Measurements from ENCODE around the gene C16orf96.

Gene C16orf96

DNA sequence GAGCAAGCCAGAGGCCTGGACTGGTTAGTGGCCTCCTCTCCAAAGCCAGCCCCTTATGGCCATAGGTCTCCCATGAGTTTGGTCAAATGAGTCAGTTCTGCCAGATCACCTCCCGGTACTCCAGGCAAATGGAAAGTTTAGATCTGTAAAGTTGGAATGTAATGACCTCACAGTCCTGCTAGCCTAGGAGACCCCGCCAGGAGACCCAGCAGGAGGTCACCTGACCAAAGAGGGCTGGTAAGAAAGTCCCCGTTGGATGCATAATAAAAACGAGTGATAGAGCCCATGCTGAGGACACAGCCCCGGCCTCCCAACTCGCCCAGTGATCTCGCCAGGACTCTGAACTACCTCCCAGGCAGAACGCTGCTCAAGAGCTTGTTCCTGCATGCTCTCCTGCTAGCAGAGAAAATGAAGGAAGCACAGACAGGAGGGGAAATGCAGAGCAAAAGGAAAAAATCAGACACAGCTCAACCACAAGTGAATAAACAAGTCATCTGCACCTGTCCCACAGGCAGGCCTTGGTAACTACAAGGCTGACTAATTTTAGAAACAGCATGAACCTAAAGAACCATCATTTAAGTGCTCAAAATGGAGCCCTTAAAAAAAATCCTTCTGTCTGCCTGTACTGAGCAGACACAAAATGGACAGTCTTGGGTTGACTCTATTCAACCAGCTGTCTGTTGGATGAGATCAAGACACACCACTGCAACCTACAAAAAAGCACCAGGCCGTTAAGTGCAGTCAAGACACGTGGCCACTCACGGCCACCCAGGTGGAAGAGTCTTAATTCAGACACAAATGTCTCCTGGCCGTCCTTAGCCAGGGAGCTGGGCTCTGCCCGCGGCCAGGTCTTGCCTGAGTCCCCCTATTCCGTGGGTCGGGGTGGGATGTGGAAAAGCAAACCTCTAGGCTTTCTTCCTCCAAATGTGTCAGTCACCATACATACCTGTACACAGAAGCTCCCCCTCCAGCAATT is 26.8 kb upstream of the C16orf96 start:
- no peaks in the 10 kb centered on the region for H3K27me3 ChIP-seq (ENCODE audit: control insufficient read depth, insufficient read depth, low read length)
- H3K4me3 ChIP-seq (ENCODE audit: low read length) = no peak overlapping the region
- no peaks in the 10 kb centered on the region for H3K9me3 ChIP-seq (ENCODE audit: control insufficient read depth, low read length)
- H3K36me3 ChIP-seq (ENCODE audit: control insufficient read depth, insufficient read depth, low read length) = no peaks in the 10 kb centered on the region
- H3K9ac ChIP-seq (ENCODE audit: low read length) = no peak overlapping the region
- peaks cover 5% of the 10 kb centered on the region for H3K4me1 ChIP-seq (ENCODE audit: control insufficient read depth, insufficient read depth, low read length)

- no peak overlapping the region for H3K4me3 ChIP-seq (ENCODE audit: low read length)
- H3K36me3 ChIP-seq (ENCODE audit: control insufficient read depth, insufficient read depth, low read length) = no peaks in the 10 kb centered on the region
- no peak overlapping the region for H3K9ac ChIP-seq (ENCODE audit: low read length)
- H3K4me1 ChIP-seq (ENCODE audit: control insufficient read depth, insufficient read depth, low read length) = no peaks in the 10 kb centered on the region
- H3K27me3 ChIP-seq (ENCODE audit: control insufficient read depth, insufficient read depth, low read length) = no peaks in the 10 kb centered on the region
- H3K9me3 ChIP-seq (ENCODE audit: control insufficient read depth, low read length) = no peaks in the 10 kb centered on the region
Measured at GRCh38 chr16:4531811-4532210, 24.3 kb upstream of the C16orf96 start.

- H3K9me3 ChIP-seq (ENCODE audit: control insufficient read depth, low read length) = no peaks in the 10 kb centered on the region
- peaks cover 1% of the 10 kb centered on the region for H3K27me3 ChIP-seq (ENCODE audit: control insufficient read depth, insufficient read depth, low read length)
- H3K9ac ChIP-seq (ENCODE audit: low read length) = no peak overlapping the region
- H3K4me1 ChIP-seq (ENCODE audit: control insufficient read depth, insufficient read depth, low read length) = peaks cover 1% of the 10 kb centered on the region
- no peaks in the 10 kb centered on the region for H3K36me3 ChIP-seq (ENCODE audit: control insufficient read depth, insufficient read depth, low read length)
- no peak overlapping the region for H3K4me3 ChIP-seq (ENCODE audit: low read length)
Measured at GRCh38 chr16:4532238-4532637, 23.9 kb upstream of the C16orf96 start.

DNA sequence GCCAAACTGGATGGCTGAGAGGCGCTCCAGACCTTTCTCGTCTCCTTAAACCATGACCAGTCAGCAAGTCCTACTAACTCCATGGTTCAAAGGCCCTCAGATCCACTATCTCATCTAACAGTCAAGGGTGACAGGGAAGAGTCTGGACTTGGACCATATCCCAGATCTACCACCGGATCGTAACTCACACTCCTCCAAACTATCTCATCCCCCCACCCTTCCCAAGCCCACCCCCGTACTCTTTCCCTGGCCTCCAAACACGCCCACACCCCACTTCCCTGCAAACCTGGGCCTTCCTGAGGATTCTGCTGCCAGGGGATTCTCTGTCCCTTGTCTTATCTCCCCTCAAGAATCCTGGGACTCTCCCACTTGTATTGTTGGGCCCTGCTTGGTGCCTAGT is 22.6 kb upstream of the C16orf96 start:
- no peaks in the 10 kb centered on the region for H3K36me3 ChIP-seq (ENCODE audit: control insufficient read depth, insufficient read depth, low read length)
- H3K9ac ChIP-seq (ENCODE audit: low read length) = no peak overlapping the region
- H3K4me3 ChIP-seq (ENCODE audit: low read length) = no peak overlapping the region
- H3K9me3 ChIP-seq (ENCODE audit: control insufficient read depth, low read length) = no peaks in the 10 kb centered on the region
- peaks cover 7% of the 10 kb centered on the region for H3K4me1 ChIP-seq (ENCODE audit: control insufficient read depth, insufficient read depth, low read length)
- H3K27me3 ChIP-seq (ENCODE audit: control insufficient read depth, insufficient read depth, low read length) = peaks cover 9% of the 10 kb centered on the region

DNA sequence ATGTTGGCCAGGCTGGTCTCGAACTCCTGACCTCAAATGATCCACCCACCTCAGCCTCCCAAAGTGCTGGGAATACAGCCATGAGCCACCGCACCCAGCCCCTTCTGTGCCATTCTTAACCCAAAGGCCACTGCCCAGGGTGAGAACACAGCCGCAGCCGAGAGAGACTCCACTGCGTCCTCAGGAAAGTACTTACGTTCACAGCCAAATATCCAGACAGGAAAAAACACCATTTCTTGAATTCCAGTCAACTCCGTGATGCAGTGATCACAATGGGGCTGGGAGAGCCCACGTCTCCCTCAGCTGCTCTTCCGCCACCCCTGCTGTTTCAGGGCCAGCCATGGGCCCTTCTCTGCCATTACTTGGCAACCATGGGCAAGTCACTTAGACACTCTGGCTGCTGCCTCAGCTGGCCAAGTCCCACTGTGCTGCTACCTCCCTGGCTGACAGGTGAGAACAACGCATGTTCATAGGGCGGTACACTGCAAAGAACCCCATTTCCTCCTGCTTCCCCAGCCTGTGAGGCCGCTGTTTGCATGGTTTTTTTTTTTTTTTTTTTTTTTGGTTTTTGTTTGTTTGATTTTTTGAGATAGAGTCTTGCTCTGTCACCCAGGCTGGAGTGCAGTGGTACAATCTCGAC is 21.9 kb upstream of the C16orf96 start:
- Histone ChIP-seq H3K9ac (ENCODE audit: low read length) (no peak overlapping the region), H3K9me3 (ENCODE audit: control insufficient read depth, low read length) (no peaks in the 10 kb centered on the region), H3K36me3 (ENCODE audit: control insufficient read depth, insufficient read depth, low read length) (no peaks in the 10 kb centered on the region), H3K27me3 (ENCODE audit: control insufficient read depth, insufficient read depth, low read length) (peaks cover 9% of the 10 kb centered on the region), H3K4me3 (ENCODE audit: low read length) (no peak overlapping the region), H3K4me1 (ENCODE audit: control insufficient read depth, insufficient read depth, low read length) (peaks cover 7% of the 10 kb centered on the region)

GRCh38 chr16:4535627-4536108 is 20.5 kb upstream of the C16orf96 start:
- no peak overlapping the region for H3K9ac ChIP-seq (ENCODE audit: low read length)
- peaks cover 9% of the 10 kb centered on the region for H3K27me3 ChIP-seq (ENCODE audit: control insufficient read depth, insufficient read depth, low read length)
- H3K9me3 ChIP-seq (ENCODE audit: control insufficient read depth, low read length) = no peaks in the 10 kb centered on the region
- H3K4me1 ChIP-seq (ENCODE audit: control insufficient read depth, insufficient read depth, low read length) = peaks cover 7% of the 10 kb centered on the region
- H3K36me3 ChIP-seq (ENCODE audit: control insufficient read depth, insufficient read depth, low read length) = no peaks in the 10 kb centered on the region
- no peak overlapping the region for H3K4me3 ChIP-seq (ENCODE audit: low read length)

DNA sequence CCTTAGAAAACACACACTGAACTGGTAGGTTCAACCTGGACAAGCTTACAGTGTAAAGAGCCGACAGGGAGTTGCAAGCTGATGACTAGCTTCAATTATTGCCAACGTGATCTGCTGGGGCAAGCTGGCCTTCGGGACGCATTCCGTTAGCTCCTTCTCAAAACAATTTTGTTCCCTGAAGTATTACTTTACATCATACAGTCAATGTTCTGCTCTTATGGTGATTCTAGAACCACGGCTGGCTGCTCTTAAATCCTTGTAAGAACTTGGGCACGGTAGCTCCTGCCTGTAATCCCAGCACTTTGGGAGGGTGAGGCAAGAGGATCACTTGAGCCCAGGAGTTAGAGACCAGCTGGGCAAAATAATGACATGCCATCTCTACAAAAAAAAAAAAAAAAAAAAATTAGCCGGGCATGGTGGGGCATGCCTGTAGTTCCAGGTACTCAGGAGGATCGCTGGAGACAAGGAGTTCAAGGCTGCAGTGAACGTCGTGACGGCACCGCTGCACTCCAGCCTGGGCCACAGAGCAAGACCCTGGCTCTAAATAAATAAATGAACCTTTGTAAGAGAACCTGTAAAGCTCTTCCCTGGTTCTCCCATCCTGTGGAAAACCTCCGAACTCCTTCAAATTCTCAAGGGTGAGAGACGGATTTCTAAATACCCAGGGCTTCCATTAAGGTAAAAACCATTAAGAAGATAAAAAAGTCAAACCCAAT is 19.6 kb upstream of the C16orf96 start:
- no peaks in the 10 kb centered on the region for H3K36me3 ChIP-seq (ENCODE audit: control insufficient read depth, insufficient read depth, low read length)
- no peak overlapping the region for H3K4me3 ChIP-seq (ENCODE audit: low read length)
- H3K9me3 ChIP-seq (ENCODE audit: control insufficient read depth, low read length) = no peaks in the 10 kb centered on the region
- H3K4me1 ChIP-seq (ENCODE audit: control insufficient read depth, insufficient read depth, low read length) = peaks cover 7% of the 10 kb centered on the region
- no peak overlapping the region for H3K9ac ChIP-seq (ENCODE audit: low read length)
- peaks cover 9% of the 10 kb centered on the region for H3K27me3 ChIP-seq (ENCODE audit: control insufficient read depth, insufficient read depth, low read length)

GRCh38 chr16:4537376-4538343 is 18.5 kb upstream of the C16orf96 start:
- Histone ChIP-seq H3K4me3 (ENCODE audit: low read length) (peak overlapping the region; percentile 37), H3K9me3 (ENCODE audit: control insufficient read depth, low read length) (no peaks in the 10 kb centered on the region), H3K4me1 (ENCODE audit: control insufficient read depth, insufficient read depth, low read length) (peaks cover 7% of the 10 kb centered on the region), H3K9ac (ENCODE audit: low read length) (peak overlapping the region; percentile 66), H3K36me3 (ENCODE audit: control insufficient read depth, insufficient read depth, low read length) (no peaks in the 10 kb centered on the region), H3K27me3 (ENCODE audit: control insufficient read depth, insufficient read depth, low read length) (peaks cover 9% of the 10 kb centered on the region)

GRCh38 chr16:4538350-4539235 is 17.5 kb upstream of the C16orf96 start, which contains the start of gene CDIP1:
Gene CDIP1, minus strand, starts transcription at chr16:4538773. Its CDS starts 24,643 bp downstream, at chr16:4514130.
- H3K36me3 ChIP-seq (ENCODE audit: control insufficient read depth, insufficient read depth, low read length) = no peaks in the 10 kb centered on the region
- H3K9ac ChIP-seq (ENCODE audit: low read length) = peak within 1 kb of the TSS; percentile 66
- peaks cover 9% of the 10 kb centered on the region for H3K27me3 ChIP-seq (ENCODE audit: control insufficient read depth, insufficient read depth, low read length)
- no peaks in the 10 kb centered on the region for H3K9me3 ChIP-seq (ENCODE audit: control insufficient read depth, low read length)
- peaks cover 7% of the 10 kb centered on the region for H3K4me1 ChIP-seq (ENCODE audit: control insufficient read depth, insufficient read depth, low read length)
- peak within 1 kb of the TSS; percentile 47 for H3K4me3 ChIP-seq (ENCODE audit: low read length)

GRCh38 chr16:4539716-4540284 is 16.3 kb upstream of the C16orf96 start:
- no peaks in the 10 kb centered on the region for H3K9me3 ChIP-seq (ENCODE audit: control insufficient read depth, low read length)
- H3K9ac ChIP-seq (ENCODE audit: low read length) = no peak overlapping the region
- peaks cover 9% of the 10 kb centered on the region for H3K27me3 ChIP-seq (ENCODE audit: control insufficient read depth, insufficient read depth, low read length)
- H3K4me3 ChIP-seq (ENCODE audit: low read length) = no peak overlapping the region
- no peaks in the 10 kb centered on the region for H3K36me3 ChIP-seq (ENCODE audit: control insufficient read depth, insufficient read depth, low read length)
- H3K4me1 ChIP-seq (ENCODE audit: control insufficient read depth, insufficient read depth, low read length) = peaks cover 7% of the 10 kb centered on the region

All from mucosa of stomach (tissue), 1 donor.